GM12864 (cell line): ENCODE results near the gene LOXHD1.

Experiments used
- DNase-seq: peaks from one replicate; pipeline ENCODE4 v3.0.0-alpha.2; 2011; ENCODE audit warnings: low read depth
- H3K4me3 ChIP-seq: 2 replicates; pipeline ENCODE4 v1.5.1; 2011; ENCODE audit warnings: mild to moderate bottlenecking, low read depth, low read length, control low read depth
- TF ChIP-seq, protein P1 (sequence below): IDR thresholded peaks from 2 replicates; pipeline ENCODE4 v1.5.1; 2011; ENCODE audit warnings: low read depth, mild to moderate bottlenecking, moderate library complexity, low read length, control low read depth, inconsistent platforms; ENCODE audit errors: missing control alignments

LOXHD1 gene

GRCh38 chr18:46696702-46697101, 39.7 kb upstream of the LOXHD1 start:
- DNase-seq = no peak

GRCh38 chr18:46696268-46696667, 39.2 kb upstream of the LOXHD1 start:
- H3K4me3 ChIP-seq = no peak overlapping the region
- DNase-seq = no peak
- TF ChIP-seq, protein P1, sequence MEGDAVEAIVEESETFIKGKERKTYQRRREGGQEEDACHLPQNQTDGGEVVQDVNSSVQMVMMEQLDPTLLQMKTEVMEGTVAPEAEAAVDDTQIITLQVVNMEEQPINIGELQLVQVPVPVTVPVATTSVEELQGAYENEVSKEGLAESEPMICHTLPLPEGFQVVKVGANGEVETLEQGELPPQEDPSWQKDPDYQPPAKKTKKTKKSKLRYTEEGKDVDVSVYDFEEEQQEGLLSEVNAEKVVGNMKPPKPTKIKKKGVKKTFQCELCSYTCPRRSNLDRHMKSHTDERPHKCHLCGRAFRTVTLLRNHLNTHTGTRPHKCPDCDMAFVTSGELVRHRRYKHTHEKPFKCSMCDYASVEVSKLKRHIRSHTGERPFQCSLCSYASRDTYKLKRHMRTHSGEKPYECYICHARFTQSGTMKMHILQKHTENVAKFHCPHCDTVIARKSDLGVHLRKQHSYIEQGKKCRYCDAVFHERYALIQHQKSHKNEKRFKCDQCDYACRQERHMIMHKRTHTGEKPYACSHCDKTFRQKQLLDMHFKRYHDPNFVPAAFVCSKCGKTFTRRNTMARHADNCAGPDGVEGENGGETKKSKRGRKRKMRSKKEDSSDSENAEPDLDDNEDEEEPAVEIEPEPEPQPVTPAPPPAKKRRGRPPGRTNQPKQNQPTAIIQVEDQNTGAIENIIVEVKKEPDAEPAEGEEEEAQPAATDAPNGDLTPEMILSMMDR = no peak

More at GRCh38 chr18:46696702-46697101, 39.7 kb upstream of the LOXHD1 start:
- TF ChIP-seq, protein P1 = no peak
- no peak overlapping the region for H3K4me3 ChIP-seq

DNA sequence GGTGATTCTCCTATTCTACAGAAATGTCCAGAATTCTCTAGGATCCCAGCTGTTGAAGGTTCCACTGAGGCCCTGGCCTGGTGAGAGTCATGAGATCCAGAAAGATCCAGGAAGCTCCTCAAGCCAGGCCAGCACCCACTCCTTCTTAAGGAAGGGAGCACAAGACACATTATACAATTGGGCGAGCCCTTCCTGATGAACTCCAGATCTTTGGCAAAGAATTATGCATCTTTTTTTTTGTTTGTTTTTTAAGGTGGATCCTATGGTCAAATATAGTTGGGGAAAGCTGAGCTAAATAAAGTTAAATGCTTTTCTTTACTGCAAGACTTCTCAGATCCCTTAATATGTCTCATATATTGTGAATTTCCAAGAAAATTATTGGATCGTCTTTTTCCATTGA, 37.0 kb upstream of the LOXHD1 start:
- no peak for DNase-seq
- TF ChIP-seq, protein P1 = no peak
- H3K4me3 ChIP-seq = no peak overlapping the region

DNA sequence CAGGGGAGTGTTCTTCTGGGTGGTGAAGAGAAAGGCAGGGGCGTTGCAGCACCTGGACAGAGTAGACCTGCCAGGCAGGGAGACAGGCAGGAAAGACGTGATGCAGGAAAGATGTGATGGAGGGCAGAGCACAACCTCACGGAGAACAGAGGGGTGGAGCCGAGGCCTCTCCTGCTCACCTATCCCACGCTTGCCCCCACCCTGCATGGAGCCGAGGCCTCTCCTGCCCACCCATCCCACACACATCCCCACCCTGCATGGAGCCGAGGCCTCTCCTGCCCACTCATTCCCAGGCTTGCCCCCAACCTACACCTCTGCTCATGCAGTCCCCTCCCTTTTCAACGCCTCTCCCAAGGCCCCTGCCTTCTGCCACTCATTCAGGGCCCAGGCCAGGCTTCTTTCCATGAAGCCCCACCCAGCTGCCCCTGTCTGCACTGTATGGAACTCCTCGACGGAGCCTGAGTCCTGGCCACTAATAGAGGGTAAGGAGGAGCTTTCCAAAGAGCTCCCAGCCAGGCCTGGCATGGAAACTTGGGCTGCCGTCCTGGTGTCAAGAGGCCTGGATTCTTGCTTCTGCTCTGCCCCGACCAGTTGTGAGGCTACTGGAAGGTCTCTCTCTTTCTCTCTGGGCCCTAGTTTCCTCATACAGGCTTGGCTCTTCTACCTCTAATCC, 32.0 kb upstream of the LOXHD1 start:
- H3K4me3 ChIP-seq = no peak overlapping the region
- TF ChIP-seq, protein P1 = no peak
- no peak for DNase-seq

- no peak overlapping the region for H3K4me3 ChIP-seq
- no peak for DNase-seq
- TF ChIP-seq, protein P1 = no peak
Observed at GRCh38 chr18:46686186-46686585, 29.2 kb upstream of the LOXHD1 start.

DNA sequence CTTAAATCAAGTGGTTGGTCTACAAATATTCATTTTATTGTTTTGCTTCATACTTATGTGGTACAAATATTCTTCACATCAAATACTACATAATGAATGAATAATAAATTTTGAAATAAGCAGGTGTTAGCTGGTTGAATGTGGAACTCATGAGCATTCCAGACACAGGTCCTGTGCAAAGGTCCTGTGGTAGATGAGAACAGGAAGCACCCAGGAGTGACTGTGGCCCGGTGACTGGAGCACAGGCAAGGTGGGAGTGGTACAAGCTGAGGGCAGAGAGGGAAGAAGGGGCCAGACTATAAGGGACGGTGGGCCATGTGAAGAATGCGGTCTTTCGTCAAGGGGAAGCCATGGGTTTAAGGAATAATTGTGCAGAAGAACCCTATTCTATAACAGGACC, 26.2 kb upstream of the LOXHD1 start:
- H3K4me3 ChIP-seq = no peak overlapping the region
- TF ChIP-seq, protein P1 = no peak

More for the DNA sequence above, 26.2 kb upstream of the LOXHD1 start:
- DNase-seq = no peak
